GM23338 (cell line): ENCODE data around the gene DNAJC4. TPM values are rescaled to one million over a fixed set of nuclear protein-coding genes. Genes with fewer than 3 reads are reported as not detected.

Experiments
- CTCF ChIP-seq, 2 experiments: fragments of 200-600 bp in 1 of 2; sonication (generic) in 1 of 2; conservative IDR thresholded peaks; 2 replicates each; pipeline versions ENCODE4 v1.5.1 to v1.6.1; 2016 to 2017; ENCODE audit warnings: antibody characterized with exemption in 2 of 2, low read depth in 2 of 2, mild to moderate bottlenecking in 2 of 2, moderate library complexity in 1 of 2
- ETS1 ChIP-seq: IDR thresholded peaks from 2 replicates; pipeline ENCODE4 v1.6.1; 2016; ENCODE audit warnings: antibody characterized with exemption
- EZH2phosphoT487 ChIP-seq: fragments of 200-600 bp; sonication (generic); IDR thresholded peaks from one replicate; pipeline ENCODE4 v1.8.1; 2018; ENCODE audit warnings: antibody characterized with exemption; ENCODE audit not compliant: unreplicated experiment
- NANOG ChIP-seq: IDR thresholded peaks from 2 replicates; pipeline ENCODE4 v1.6.1; 2016; ENCODE audit warnings: antibody characterized with exemption, borderline replicate concordance
- POLR2AphosphoS5 ChIP-seq: IDR thresholded peaks from 2 replicates; pipeline ENCODE4 v1.6.1; 2016; ENCODE audit warnings: antibody characterized with exemption, low read depth
- STAT1 ChIP-seq: IDR thresholded peaks from one replicate; pipeline ENCODE4 v1.6.1; 2016; ENCODE audit warnings: antibody characterized with exemption; ENCODE audit not compliant: unreplicated experiment
- ZNF114 ChIP-seq: fragments of 250-450 bp; sonication (Bioruptor Pico); IDR thresholded peaks from 2 replicates; pipeline ENCODE4 v1.5.0; 2020; ENCODE audit warnings: mild to moderate bottlenecking, moderate library complexity
- ZNF462 ChIP-seq: fragments of 250-450 bp; sonication (Bioruptor Pico); IDR thresholded peaks from 2 replicates; pipeline ENCODE4 v1.5.0; 2020; ENCODE audit warnings: mild to moderate bottlenecking, moderate library complexity
- polyA plus RNA-seq: library from polyadenylated mRNA; unstranded; fragments of >200 nt; fragmentation: Nextera tagmentation; extraction: Ambion mirVana; gene quantifications from 2 replicates; pipeline ENCODE4 v1.2.1, GENCODE V29; 2016
- total RNA-seq: library from RNA; depleted of rRNA; stranded (reverse); fragments of >200 nt; shearing (Covaris generic); gene quantifications from 2 replicates; pipeline ENCODE4 v1.2.3, GENCODE V29; 2014

Gene DNAJC4
- total and polyA plus RNA-seq, 2 experiments from 2014 or later: 10.5 to 34.4 TPM

GRCh38 chr11:64266339-64266738 lies 36.0 kb downstream of the DNAJC4 start (continued):
- TF ChIP-seq ZNF462 (CRISPR knock-in tag) (no peak), EZH2phosphoT487 (no peak), CTCF (conservative IDR thresholded peaks at IDR 0.05; ENCODE audit: low read depth in 2 of 2) (no peak), POLR2AphosphoS5 (no peak), STAT1 (no peak), ETS1 (no peak), ZNF114 (CRISPR knock-in tag) (no peak), NANOG (no peak)
